B cell (primary cell): ENCODE results near the gene MEGF11. TPM values are rescaled to one million over a fixed set of nuclear protein-coding genes. Genes with fewer than 3 reads are reported as not detected.

Experiments
- ATAC-seq: fragments of 200-7000 bp; cut with Tn5 transposase; one replicate; pipeline ENCODE4 v1.10.0; 2021; ENCODE audit warnings: low read depth, mild to moderate bottlenecking, moderate number of reproducible peaks, moderate library complexity
- CTCF ChIA-PET: fragments of 350-600 bp; sonication (Branson Sonifier 250); formaldehyde crosslinking; loops from one replicate; lab custom pipeline; 2021; ENCODE audit warnings: antibody characterized with exemption, inconsistent platforms; lab: Charles Lee
- POLR2A ChIA-PET: fragments of 350-600 bp; sonication (Branson Sonifier 250); formaldehyde crosslinking; loops from one replicate; lab custom pipeline; 2021; ENCODE audit warnings: antibody characterized with exemption; lab: Charles Lee
- DNase-seq: peaks from one replicate; pipeline ENCODE4 v3.0.0; 2013
- H2AFZ ChIP-seq: 2 replicates; pipeline ENCODE4 v1.6.1; 2012; ENCODE audit warnings: mild to moderate bottlenecking, low read depth, low read length; ENCODE audit not compliant: insufficient read depth, poor library complexity, severe bottlenecking
- H3K27ac ChIP-seq, 2 donors: 1 replicate in 1 of 2; 2 replicates in 1 of 2; pipeline ENCODE4 v1.5.1; 2012 to 2013; ENCODE audit warnings: low read length in 2 of 2, mild to moderate bottlenecking in 2 of 2, moderate library complexity in 1 of 2
- H3K27me3 ChIP-seq, 4 experiments: fragments of 200-600 bp in 1 of 4; sonication (generic) in 1 of 4; replicated peaks in 1 of 4; 1 replicate in 2 of 4; 2 replicates in 2 of 4; pipeline versions ENCODE4 v1.6.1 to v1.7.0; 2013 to 2016; ENCODE audit warnings: low read length in 3 of 4, mild to moderate bottlenecking in 2 of 4, mixed read lengths in 1 of 4, moderate library complexity in 1 of 4; ENCODE audit not compliant: insufficient read depth in 4 of 4, control insufficient read depth in 3 of 4; ENCODE audit errors: control extremely low read depth in 1 of 4
- H3K36me3 ChIP-seq, 2 experiments: replicated peaks in 1 of 2; 1 replicate in 1 of 2; 2 replicates in 1 of 2; pipeline versions ENCODE4 v1.6.1 to v1.7.1; 2013; ENCODE audit warnings: low read length in 1 of 2; ENCODE audit not compliant: insufficient read depth in 2 of 2, control insufficient read depth in 1 of 2; ENCODE audit errors: control extremely low read depth in 1 of 2, extremely low read depth in 1 of 2
- H3K4me1 ChIP-seq, 2 donors: fragments of 200-600 bp in 1 of 2; sonication (generic) in 1 of 2; 1 replicate in 1 of 2; 2 replicates in 1 of 2; pipeline versions ENCODE4 v1.5.1 to v1.6.1; 2013 to 2017; ENCODE audit warnings: low read length in 2 of 2; ENCODE audit not compliant: control insufficient read depth in 2 of 2, insufficient read depth in 2 of 2
- H3K4me2 ChIP-seq: replicated peaks from 2 replicates; pipeline ENCODE3; 2012; ENCODE audit warnings: mild to moderate bottlenecking, low read depth, low read length; ENCODE audit not compliant: poor library complexity, severe bottlenecking
- H3K4me3 ChIP-seq, 5 experiments: fragments of 200-600 bp in 1 of 5; sonication (generic) in 1 of 5; 1 replicate in 3 of 5; 2 replicates in 2 of 5; pipeline versions ENCODE4 v1.5.1 to v1.7.0; 2011 to 2016; ENCODE audit warnings: low read length in 4 of 5, mild to moderate bottlenecking in 4 of 5, low read depth in 2 of 5, control low read depth in 1 of 5, moderate library complexity in 1 of 5; ENCODE audit not compliant: insufficient read depth in 1 of 5; ENCODE audit errors: control extremely low read depth in 1 of 5, extremely low read depth in 1 of 5
- H3K79me2 ChIP-seq: fragments of 200-600 bp; sonication (generic); one replicate; pipeline ENCODE4 v1.6.0; 2016; ENCODE audit warnings: low read length; ENCODE audit not compliant: control insufficient read depth, insufficient read depth
- H3K9ac ChIP-seq: fragments of 200-600 bp; sonication (generic); 2 replicates; pipeline ENCODE4 v1.6.1; 2017; ENCODE audit warnings: mild to moderate bottlenecking, low read length, moderate library complexity
- H3K9me3 ChIP-seq, 3 donors: one replicate each; pipeline versions ENCODE4 v1.6.1 to v1.7.1; 2013; ENCODE audit warnings: low read length in 2 of 3; ENCODE audit not compliant: control insufficient read depth in 2 of 3, insufficient read depth in 1 of 3; ENCODE audit errors: control extremely low read depth in 1 of 3
- H4K20me1 ChIP-seq: 2 replicates; pipeline ENCODE4 v1.6.0; 2012; ENCODE audit warnings: mild to moderate bottlenecking, low read length; ENCODE audit not compliant: insufficient read depth, control insufficient read depth, poor library complexity, severe bottlenecking
- H3K27ac Mint-ChIP-seq: one replicate; pipeline ENCODE4 v1.8.0; 2021; ENCODE audit warnings: mixed read lengths
- H3K27me3 Mint-ChIP-seq: one replicate; pipeline ENCODE4 v1.8.0; 2021; ENCODE audit warnings: mixed read lengths
- H3K4me1 Mint-ChIP-seq: one replicate; pipeline ENCODE4 v1.8.0; 2021; ENCODE audit warnings: mixed read lengths
- H3K4me3 Mint-ChIP-seq: one replicate; pipeline ENCODE4 v1.8.0; 2021; ENCODE audit warnings: mixed read lengths
- H3K9me3 Mint-ChIP-seq: one replicate; pipeline ENCODE4 v1.8.0; 2022; ENCODE audit warnings: mixed read lengths; ENCODE audit not compliant: insufficient read depth
- EZH2 ChIP-seq: IDR thresholded peaks from 2 replicates; pipeline ENCODE4 v1.6.1; 2012; ENCODE audit warnings: borderline replicate concordance, low read depth, mild to moderate bottlenecking, moderate library complexity, low read length; ENCODE audit not compliant: insufficient read depth, poor library complexity, severe bottlenecking
- WGBS: methylation state at CpG from one replicate; pipeline ENCODE4 v1.1.5; 2013; ENCODE audit warnings: missing lambda C conversion rate; ENCODE audit not compliant: insufficient coverage; 5-methylcytosine and 5-hydroxymethylcytosine counted together
- intact Hi-C: fragments of 100-400 bp; cut with micrococcal nuclease; formaldehyde crosslinking; loops from one replicate; pipeline ENCODE4 v1.10.0; 2022
- polyA plus RNA-seq: library from polyadenylated mRNA; depleted of rRNA; stranded (reverse); fragments of >200 nt; gene quantifications from 2 replicates; pipeline ENCODE4 v1.2.3, GENCODE V29; 2012
- total RNA-seq, 2 donors: library from RNA; stranded (reverse); fragments of 120-200 nt in 1 of 2; gene quantifications; 1 replicate in 1 of 2; 2 replicates in 1 of 2; pipeline versions ENCODE4 v1.2.3 to v1.2.4, GENCODE V29; 2013 to 2022
- TF ChIP-seq, protein P1 (sequence below): fragments of 200-600 bp; IDR thresholded peaks from one replicate; pipeline ENCODE4 v1.8.0; 2022; ENCODE audit warnings: antibody characterized with exemption, mild to moderate bottlenecking

Gene MEGF11
- total and polyA plus RNA-seq, 2 donors (not counting 1 experiment from before 2014, with no cell fraction given) = 0.04 to 0.34 TPM

GRCh38 chr15:66161108-66161507 is 92.4 kb downstream of the MEGF11 start:
- ChIA-PET CTCF (no interaction called here), POLR2A (no interaction called here)

DNA sequence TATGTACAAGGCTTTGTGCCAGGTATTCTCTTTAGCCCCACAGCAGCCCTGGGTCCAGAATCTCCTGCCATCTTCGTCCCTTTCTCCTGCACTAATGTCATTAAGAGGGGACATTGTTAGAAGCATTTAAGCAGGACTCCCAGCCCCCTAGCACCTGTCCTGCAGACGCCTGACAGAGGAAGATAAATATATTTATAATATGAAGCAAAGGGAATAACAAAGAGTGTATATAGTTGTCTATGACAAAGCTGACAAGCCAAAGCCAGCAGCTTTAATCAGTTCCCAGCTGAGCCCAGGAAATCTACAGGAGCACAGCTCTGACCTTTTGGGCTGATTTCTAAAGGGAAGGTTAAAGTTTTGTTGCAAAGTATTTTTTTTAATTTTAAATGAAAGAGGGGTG is 96.0 kb downstream of the MEGF11 start:
- CTCF ChIA-PET = no interaction called here
- no peak overlapping the region for H3K27ac Mint-ChIP-seq
- TF ChIP-seq, protein P1, sequence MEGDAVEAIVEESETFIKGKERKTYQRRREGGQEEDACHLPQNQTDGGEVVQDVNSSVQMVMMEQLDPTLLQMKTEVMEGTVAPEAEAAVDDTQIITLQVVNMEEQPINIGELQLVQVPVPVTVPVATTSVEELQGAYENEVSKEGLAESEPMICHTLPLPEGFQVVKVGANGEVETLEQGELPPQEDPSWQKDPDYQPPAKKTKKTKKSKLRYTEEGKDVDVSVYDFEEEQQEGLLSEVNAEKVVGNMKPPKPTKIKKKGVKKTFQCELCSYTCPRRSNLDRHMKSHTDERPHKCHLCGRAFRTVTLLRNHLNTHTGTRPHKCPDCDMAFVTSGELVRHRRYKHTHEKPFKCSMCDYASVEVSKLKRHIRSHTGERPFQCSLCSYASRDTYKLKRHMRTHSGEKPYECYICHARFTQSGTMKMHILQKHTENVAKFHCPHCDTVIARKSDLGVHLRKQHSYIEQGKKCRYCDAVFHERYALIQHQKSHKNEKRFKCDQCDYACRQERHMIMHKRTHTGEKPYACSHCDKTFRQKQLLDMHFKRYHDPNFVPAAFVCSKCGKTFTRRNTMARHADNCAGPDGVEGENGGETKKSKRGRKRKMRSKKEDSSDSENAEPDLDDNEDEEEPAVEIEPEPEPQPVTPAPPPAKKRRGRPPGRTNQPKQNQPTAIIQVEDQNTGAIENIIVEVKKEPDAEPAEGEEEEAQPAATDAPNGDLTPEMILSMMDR = no peak
- no peak for TF ChIP-seq EZH2
- no peak overlapping the region for H3K27ac ChIP-seq
- peaks cover 4 to 11% of the 10 kb centered on the region in 2 donors for H3K4me1 ChIP-seq
- peaks cover 19% of the 10 kb centered on the region for H3K27me3 Mint-ChIP-seq
- ATAC-seq = no peak
- no peaks in the 10 kb centered on the region for H3K9me3 ChIP-seq
- H3K4me1 Mint-ChIP-seq = peaks cover 7% of the 10 kb centered on the region
- no CpG with 5 or more reads among the region's 2 CpGs for WGBS
- POLR2A ChIA-PET = no interaction called here
- intact Hi-C loops = no loop called here
- no peak overlapping the region for H3K4me3 ChIP-seq
- H3K79me2 ChIP-seq = no peaks in the 10 kb centered on the region
- H3K36me3 ChIP-seq = no peaks in the 10 kb centered on the region
- H2AFZ ChIP-seq = no peak overlapping the region
- no peak overlapping the region for H3K9ac ChIP-seq
- no peak overlapping the region for H3K4me2 ChIP-seq
- no peak for DNase-seq
- H3K9me3 Mint-ChIP-seq = no peaks in the 10 kb centered on the region
- no peaks in the 10 kb centered on the region for H4K20me1 ChIP-seq
- H3K27me3 ChIP-seq = no peaks in the 10 kb centered on the region
- no peak overlapping the region for H3K4me3 Mint-ChIP-seq

More at GRCh38 chr15:66161108-66161507, 92.4 kb downstream of the MEGF11 start:
- no peaks in the 10 kb centered on the region for H3K36me3 ChIP-seq
- Mint-ChIP-seq H3K9me3 (no peaks in the 10 kb centered on the region), H3K27ac (no peak overlapping the region), H3K27me3 (peaks cover 6% of the 10 kb centered on the region), H3K4me1 (no peaks in the 10 kb centered on the region), H3K4me3 (no peak overlapping the region)
- whole genome bisulfite sequencing = 100% methylated on average over 3 of the region's 4 CpGs
- H3K79me2 ChIP-seq = no peaks in the 10 kb centered on the region
- no peaks in the 10 kb centered on the region for H3K9me3 ChIP-seq
- ATAC-seq = no peak
- H3K9ac ChIP-seq = no peak overlapping the region
- intact Hi-C loops = no loop called here
- H3K27ac ChIP-seq = no peak overlapping the region
- TF ChIP-seq, protein P1 = no peak
- no peak for TF ChIP-seq EZH2
- no peak overlapping the region for H3K4me3 ChIP-seq
- H2AFZ ChIP-seq = no peak overlapping the region
- H4K20me1 ChIP-seq = no peaks in the 10 kb centered on the region
- no peaks in the 10 kb centered on the region for H3K27me3 ChIP-seq
- H3K4me2 ChIP-seq = no peak overlapping the region
- DNase-seq = no peak
- peaks cover 0 to 3% of the 10 kb centered on the region in 2 donors for H3K4me1 ChIP-seq
